Epithelial cell of esophagus (primary cell): ENCODE results near the gene RNASE1.

Source experiments
- DNase-seq: peaks from one replicate; pipeline ENCODE4 v3.0.0; 2010; ENCODE audit warnings: low read depth
- H3K4me3 ChIP-seq: 2 replicates; pipeline ENCODE4 v1.5.1; 2011; ENCODE audit warnings: mild to moderate bottlenecking, low read length, control low read depth
- TF ChIP-seq, protein P1 (sequence below): IDR thresholded peaks from 2 replicates; pipeline ENCODE4 v1.5.1; 2011; ENCODE audit warnings: low read depth, mild to moderate bottlenecking, low read length, control low read depth, inconsistent platforms; ENCODE audit not compliant: insufficient read depth; ENCODE audit errors: missing control alignments

RNASE1 gene

GRCh38 chr14:20757965-20758364, 44.7 kb downstream of the RNASE1 start:
- H3K4me3 ChIP-seq, result no peak overlapping the region
- DNase-seq, result no peak
- TF ChIP-seq, protein P1, sequence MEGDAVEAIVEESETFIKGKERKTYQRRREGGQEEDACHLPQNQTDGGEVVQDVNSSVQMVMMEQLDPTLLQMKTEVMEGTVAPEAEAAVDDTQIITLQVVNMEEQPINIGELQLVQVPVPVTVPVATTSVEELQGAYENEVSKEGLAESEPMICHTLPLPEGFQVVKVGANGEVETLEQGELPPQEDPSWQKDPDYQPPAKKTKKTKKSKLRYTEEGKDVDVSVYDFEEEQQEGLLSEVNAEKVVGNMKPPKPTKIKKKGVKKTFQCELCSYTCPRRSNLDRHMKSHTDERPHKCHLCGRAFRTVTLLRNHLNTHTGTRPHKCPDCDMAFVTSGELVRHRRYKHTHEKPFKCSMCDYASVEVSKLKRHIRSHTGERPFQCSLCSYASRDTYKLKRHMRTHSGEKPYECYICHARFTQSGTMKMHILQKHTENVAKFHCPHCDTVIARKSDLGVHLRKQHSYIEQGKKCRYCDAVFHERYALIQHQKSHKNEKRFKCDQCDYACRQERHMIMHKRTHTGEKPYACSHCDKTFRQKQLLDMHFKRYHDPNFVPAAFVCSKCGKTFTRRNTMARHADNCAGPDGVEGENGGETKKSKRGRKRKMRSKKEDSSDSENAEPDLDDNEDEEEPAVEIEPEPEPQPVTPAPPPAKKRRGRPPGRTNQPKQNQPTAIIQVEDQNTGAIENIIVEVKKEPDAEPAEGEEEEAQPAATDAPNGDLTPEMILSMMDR, result no peak

DNA sequence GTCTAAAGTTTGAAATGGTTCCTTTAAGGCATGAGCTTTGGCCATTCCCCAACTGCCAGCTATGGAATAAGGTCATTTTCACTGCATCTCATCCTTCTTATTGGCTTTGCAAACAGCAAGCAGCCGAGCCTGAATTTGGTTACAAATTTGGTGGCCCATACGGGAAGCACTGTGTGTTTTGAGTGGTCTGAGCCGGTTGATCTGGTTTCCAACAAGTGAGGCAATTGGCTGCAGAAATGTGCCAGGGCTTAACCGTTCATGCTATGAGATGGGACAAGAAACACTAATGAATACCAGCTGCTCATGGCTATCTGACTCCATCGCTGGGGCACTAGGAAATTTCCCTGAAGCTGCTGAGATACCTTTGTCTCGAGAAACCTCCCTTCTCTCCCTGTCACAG, 47.6 kb downstream of the RNASE1 start:
- TF ChIP-seq, protein P1, result no peak
- no peak for DNase-seq
- no peak overlapping the region for H3K4me3 ChIP-seq

GRCh38 chr14:20754308-20754707, 48.3 kb downstream of the RNASE1 start:
- H3K4me3 ChIP-seq, result no peak overlapping the region
- TF ChIP-seq, protein P1, result no peak
- no peak for DNase-seq

DNA sequence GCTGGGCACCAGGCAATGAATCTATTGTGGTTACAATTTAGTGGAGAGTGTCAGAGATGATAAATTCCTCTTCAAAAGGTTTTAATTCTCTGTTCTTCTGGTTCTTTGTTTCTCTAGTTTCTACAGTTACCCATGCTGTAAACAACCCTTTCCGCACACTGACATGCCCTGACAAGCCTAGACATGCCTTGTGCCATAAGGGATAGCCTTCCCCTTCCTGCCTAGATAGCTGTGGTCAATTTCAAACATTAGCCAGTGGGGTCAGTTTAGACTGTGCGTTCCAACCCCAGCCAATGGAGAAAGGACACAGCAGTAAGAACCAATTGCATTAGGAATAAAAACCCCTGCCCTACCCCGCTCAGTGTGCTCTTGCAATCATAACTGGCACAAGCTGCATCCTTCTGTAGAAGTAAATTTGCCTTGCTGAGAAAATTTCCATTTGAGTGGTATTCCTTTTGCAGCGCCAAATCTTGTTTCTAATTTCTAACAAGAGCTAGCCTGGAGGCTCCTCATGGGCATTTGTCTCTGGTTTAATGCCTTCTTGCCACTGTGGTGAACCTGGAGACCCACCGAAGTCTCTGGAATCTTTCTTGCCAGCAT, 50.6 kb downstream of the RNASE1 start:
- H3K4me3 ChIP-seq, result no peak overlapping the region
- peak; percentile 5 for DNase-seq
- TF ChIP-seq, protein P1, result no peak
